MCF 10A (cell line): ENCODE results near the gene HPCAL1. TPM values are rescaled to one million over a fixed set of nuclear protein-coding genes. Genes with fewer than 3 reads are reported as not detected.

Source experiments
- BruUV-seq: library from RNA; stranded (reverse); fragments of 400-500 nt; replicated peaks from 2 replicates; lab custom pipeline; 2021; lab: Mats Ljungman, UMichigan
- CTCF ChIA-PET: fragments of 300-600 bp; sonication (Branson Sonifier 250); formaldehyde crosslinking; extraction: SDS; loops from one replicate; lab custom pipeline; 2021; ENCODE audit warnings: antibody characterized with exemption, inconsistent platforms; lab: Yijun Ruan, JAX
- POLR2A ChIA-PET: fragments of 300-600, 350-650 bp; sonication (Branson Sonifier 250); formaldehyde crosslinking; extraction: SDS; loops from one replicate; lab custom pipeline; 2020; ENCODE audit warnings: antibody characterized with exemption, inconsistent platforms; lab: Yijun Ruan, JAX
- DNase-seq: peaks from one replicate; pipeline ENCODE4 v3.0.0-alpha.2; 2018; ENCODE audit not compliant: unreplicated experiment
- H3K27ac Mint-ChIP-seq: one replicate; pipeline ENCODE4 v1.8.0; 2022; ENCODE audit warnings: mild to moderate bottlenecking, low read depth, mixed read lengths; ENCODE audit not compliant: unreplicated experiment
- H3K27me3 Mint-ChIP-seq: one replicate; pipeline ENCODE4 v1.8.0; 2022; ENCODE audit warnings: mixed read lengths; ENCODE audit not compliant: insufficient read depth, unreplicated experiment
- H3K36me3 Mint-ChIP-seq: one replicate; pipeline ENCODE4 v1.8.0; 2022; ENCODE audit warnings: mild to moderate bottlenecking, moderate library complexity, mixed read lengths; ENCODE audit not compliant: insufficient read depth, unreplicated experiment
- H3K4me1 Mint-ChIP-seq: one replicate; pipeline ENCODE4 v1.8.0; 2022; ENCODE audit warnings: mixed read lengths; ENCODE audit not compliant: insufficient read depth, unreplicated experiment
- H3K4me3 Mint-ChIP-seq: one replicate; pipeline ENCODE4 v1.8.0; 2022; ENCODE audit warnings: mild to moderate bottlenecking, moderate library complexity, mixed read lengths; ENCODE audit not compliant: unreplicated experiment
- H3K9me3 Mint-ChIP-seq: one replicate; pipeline ENCODE4 v1.8.0; 2022; ENCODE audit warnings: mixed read lengths; ENCODE audit not compliant: unreplicated experiment
- intact Hi-C: fragments of 100-400 bp; cut with micrococcal nuclease; formaldehyde crosslinking; loops from 2 replicates; pipeline ENCODE4 v1.14.1; 2022
- total RNA-seq: library from RNA; stranded (reverse); gene quantifications from 2 replicates; pipeline ENCODE4 v1.2.3, GENCODE V29; 2022
- TF ChIP-seq, protein P1 (sequence below): fragments of 200-600 bp; IDR thresholded peaks from one replicate; pipeline ENCODE4 v1.8.0; 2022; ENCODE audit warnings: antibody characterized with exemption, mild to moderate bottlenecking; ENCODE audit not compliant: unreplicated experiment

Gene HPCAL1
- total RNA-seq, 1 experiment from 2014 or later: 144 TPM

DNA sequence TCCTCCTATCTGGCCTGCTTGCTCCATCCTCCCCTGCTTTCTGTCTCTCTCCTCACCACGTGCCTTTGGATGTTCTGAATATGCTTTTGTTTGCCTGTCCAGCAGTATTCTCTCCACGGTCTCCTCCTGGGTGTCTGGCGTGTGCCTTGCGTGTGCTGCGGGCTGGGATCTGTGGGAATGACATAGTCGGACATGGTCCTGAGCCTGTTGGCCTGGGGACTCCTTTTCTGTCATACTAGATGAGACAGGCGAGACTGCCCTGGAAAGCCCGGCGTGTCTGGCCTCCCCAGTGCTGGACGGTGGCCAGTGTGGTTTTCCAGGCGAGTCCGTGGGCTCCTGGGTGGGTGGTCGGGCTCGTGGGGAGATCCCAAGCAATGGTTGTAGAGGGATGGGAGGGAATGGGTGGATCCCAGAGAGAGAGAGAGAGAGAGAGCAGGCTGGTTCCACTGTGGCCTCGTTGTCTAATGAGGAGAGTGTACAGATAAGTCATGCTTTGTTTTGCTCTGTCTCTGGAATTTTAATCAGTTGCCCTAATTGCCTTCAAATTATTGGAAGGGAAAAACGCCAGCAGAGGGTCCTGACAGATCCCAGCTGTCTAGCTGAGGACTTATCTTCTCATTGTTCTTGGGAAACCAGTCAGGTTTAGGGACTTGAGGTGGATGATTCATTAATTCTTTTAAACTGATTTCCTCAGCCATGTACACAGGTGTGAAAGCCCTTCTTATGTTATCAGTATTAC is 58.3 kb downstream of the HPCAL1 start:
- TF ChIP-seq, protein P1, sequence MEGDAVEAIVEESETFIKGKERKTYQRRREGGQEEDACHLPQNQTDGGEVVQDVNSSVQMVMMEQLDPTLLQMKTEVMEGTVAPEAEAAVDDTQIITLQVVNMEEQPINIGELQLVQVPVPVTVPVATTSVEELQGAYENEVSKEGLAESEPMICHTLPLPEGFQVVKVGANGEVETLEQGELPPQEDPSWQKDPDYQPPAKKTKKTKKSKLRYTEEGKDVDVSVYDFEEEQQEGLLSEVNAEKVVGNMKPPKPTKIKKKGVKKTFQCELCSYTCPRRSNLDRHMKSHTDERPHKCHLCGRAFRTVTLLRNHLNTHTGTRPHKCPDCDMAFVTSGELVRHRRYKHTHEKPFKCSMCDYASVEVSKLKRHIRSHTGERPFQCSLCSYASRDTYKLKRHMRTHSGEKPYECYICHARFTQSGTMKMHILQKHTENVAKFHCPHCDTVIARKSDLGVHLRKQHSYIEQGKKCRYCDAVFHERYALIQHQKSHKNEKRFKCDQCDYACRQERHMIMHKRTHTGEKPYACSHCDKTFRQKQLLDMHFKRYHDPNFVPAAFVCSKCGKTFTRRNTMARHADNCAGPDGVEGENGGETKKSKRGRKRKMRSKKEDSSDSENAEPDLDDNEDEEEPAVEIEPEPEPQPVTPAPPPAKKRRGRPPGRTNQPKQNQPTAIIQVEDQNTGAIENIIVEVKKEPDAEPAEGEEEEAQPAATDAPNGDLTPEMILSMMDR: no peak
- Mint-ChIP-seq H3K27ac (peak overlapping the region; percentile 4), H3K9me3 (no peaks in the 10 kb centered on the region), H3K4me3 (no peak overlapping the region), H3K36me3 (peaks cover 18% of the 10 kb centered on the region), H3K4me1 (peaks cover 10% of the 10 kb centered on the region), H3K27me3 (no peaks in the 10 kb centered on the region)
- DNase-seq: no peak
- POLR2A ChIA-PET: no interaction called here
- intact Hi-C loops: no loop called here
- CTCF ChIA-PET: interaction anchor here (0.8 kb wide), 1 partner anchor 23 kb away, joined by 3 read pairs; no protein-coding TSS in a partner anchor
- no TSS peak for BruUV-seq

DNA sequence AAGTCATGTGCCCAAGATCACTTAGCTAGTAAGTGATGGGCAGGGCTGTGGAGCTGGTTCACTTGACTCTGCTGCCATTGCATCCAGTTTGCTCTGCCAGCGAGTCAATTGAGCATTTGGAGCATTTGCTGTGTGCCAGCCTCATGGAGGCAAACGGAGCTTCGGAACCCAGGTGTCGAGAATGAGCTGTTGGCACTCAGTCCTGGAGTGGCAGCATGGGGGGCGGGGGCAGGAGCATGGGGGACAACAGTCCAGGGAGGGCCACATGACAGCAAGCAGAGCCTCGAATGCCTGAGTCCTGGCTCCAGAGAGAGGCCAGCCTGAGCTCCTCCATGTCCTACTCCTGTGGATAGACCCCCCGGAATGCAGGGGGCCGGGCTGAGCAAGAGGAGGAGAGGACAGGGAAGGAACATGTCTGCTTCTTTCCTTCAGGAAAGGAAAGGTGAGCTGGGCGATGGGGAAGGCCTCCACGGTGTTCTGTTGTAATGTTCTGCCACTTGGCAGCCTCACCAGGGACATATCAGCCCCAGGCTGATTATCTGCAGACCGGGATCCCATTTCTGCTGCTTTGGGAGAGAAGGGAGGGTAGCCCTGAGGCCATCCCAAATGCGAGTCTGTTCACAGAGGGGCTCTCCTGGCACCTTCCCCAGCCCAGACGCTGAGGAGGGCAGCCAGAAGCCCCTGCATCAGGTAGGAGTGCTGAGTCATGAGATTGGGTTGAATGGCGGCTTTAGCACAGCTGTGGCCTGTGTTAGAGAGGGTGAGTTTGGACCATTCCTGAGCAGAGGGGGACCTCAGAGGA is 59.6 kb downstream of the HPCAL1 start:
- Mint-ChIP-seq H3K27me3 (no peaks in the 10 kb centered on the region), H3K4me1 (peaks cover 6% of the 10 kb centered on the region), H3K9me3 (no peaks in the 10 kb centered on the region), H3K4me3 (no peak overlapping the region), H3K27ac (peak overlapping the region; percentile 16), H3K36me3 (peaks cover 18% of the 10 kb centered on the region)
- TF ChIP-seq, protein P1: no peak
- BruUV-seq: no TSS peak
- intact Hi-C loops: no loop called here
- no peak for DNase-seq
- POLR2A ChIA-PET: interaction anchor here (0.9 to 1.7 kb wide), 2 partner anchors 15 to 31 kb away, joined by 3 read pairs; no protein-coding TSS in a partner anchor
- CTCF ChIA-PET: interaction anchor here (0.8 to 1.1 kb wide), 4 partner anchors 22 to 290 kb away, joined by 3 to 7 read pairs (median 3); no protein-coding TSS in a partner anchor

DNA sequence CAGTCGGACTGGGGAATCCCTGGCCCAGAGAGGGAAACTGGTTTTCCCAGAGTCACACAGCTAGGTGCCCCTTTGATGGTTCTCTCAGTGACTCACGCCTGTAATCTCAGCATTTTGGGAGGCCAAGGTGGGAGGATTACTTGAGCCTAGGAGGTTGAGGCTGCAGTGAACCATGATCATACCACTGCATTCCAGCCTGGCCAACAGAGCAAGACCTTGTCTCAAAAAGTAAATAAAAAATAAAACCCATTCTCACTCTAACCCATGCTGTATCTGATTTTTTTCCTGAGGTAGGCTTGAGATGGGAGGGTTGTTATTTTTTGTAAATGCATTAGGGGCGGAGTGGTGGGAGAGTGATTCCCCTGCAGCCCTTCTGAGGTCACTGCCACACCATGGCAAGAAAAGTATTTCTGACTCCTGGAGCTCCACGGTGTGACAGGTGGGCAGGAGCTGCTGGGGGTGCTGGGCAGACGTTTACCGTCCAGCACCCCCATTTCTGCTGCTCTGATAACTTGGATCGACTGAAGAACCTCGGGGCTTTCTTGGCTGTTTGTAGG is 60.3 kb downstream of the HPCAL1 start:
- no TSS peak for BruUV-seq
- no peaks in the 10 kb centered on the region for H3K27me3 Mint-ChIP-seq
- no peaks in the 10 kb centered on the region for H3K9me3 Mint-ChIP-seq
- no peak overlapping the region for H3K27ac Mint-ChIP-seq
- H3K4me3 Mint-ChIP-seq: no peak overlapping the region
- DNase-seq: no peak
- H3K36me3 Mint-ChIP-seq: peaks cover 18% of the 10 kb centered on the region
- H3K4me1 Mint-ChIP-seq: peaks cover 9% of the 10 kb centered on the region
- POLR2A ChIA-PET: interaction anchor here (0.9 to 1.7 kb wide), 2 partner anchors 15 to 30 kb away, joined by 3 read pairs; no protein-coding TSS in a partner anchor
- intact Hi-C loops: no loop called here
- TF ChIP-seq, protein P1: no peak
- CTCF ChIA-PET: interaction anchor here (0.9 to 1.1 kb wide), 3 partner anchors 46 to 291 kb away, joined by 3 to 7 read pairs (median 3); no protein-coding TSS in a partner anchor
